ENCODE results near the gene PITPNM2.

Gene PITPNM2

GRCh38 chr12:123150744-123151456, at the start of gene PITPNM2:
Gene PITPNM2, minus strand, starts transcription at chr12:123151090. Its CDS starts 116,500 bp downstream, at chr12:123034590.
- DNase-seq (ENCODE audit: low read depth in 2 of 3, low spot score in 2 of 3), result peak; percentile 18 to 33 (median 27)

GRCh38 chr12:123200414-123200813, 49.5 kb upstream of the PITPNM2 start:
- no peak for DNase-seq (ENCODE audit: low read depth in 2 of 3, low spot score in 2 of 3)

- DNase-seq (ENCODE audit: low read depth in 2 of 3, low spot score in 2 of 3), result no peak
Measured at GRCh38 chr12:123199936-123200335, 49.0 kb upstream of the PITPNM2 start.

GRCh38 chr12:123187637-123188036, 36.7 kb upstream of the PITPNM2 start:
- DNase-seq (ENCODE audit: low read depth in 2 of 3, low spot score in 2 of 3), result no peak

GRCh38 chr12:123180171-123180570, 29.3 kb upstream of the PITPNM2 start:
- no peak for DNase-seq (ENCODE audit: low read depth in 2 of 3, low spot score in 2 of 3)

DNA sequence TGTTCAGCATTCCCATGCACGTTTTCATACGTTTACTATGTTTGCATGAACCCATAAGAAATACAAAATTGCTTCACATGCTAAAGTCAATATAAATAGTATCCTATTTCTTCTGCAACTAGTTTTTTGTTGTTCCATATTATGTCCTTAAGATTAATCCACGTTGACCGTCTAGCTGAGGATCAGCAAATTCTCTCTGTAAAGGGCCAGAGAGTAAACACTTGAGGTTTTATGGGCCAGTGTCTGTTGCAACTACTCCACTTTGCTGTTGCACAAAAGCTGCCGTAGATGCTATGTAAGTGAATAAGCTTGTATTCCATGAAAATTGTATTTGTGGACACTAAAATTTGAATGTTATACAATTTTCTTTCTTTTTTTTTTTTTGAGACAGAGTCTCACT, 21.1 kb upstream of the PITPNM2 start:
- no peak for DNase-seq (ENCODE audit: low read depth in 2 of 3, low spot score in 2 of 3)

GRCh38 chr12:123167329-123167728, 16.4 kb upstream of the PITPNM2 start:
- DNase-seq (ENCODE audit: low read depth in 2 of 3, low spot score in 2 of 3), result no peak

DNA sequence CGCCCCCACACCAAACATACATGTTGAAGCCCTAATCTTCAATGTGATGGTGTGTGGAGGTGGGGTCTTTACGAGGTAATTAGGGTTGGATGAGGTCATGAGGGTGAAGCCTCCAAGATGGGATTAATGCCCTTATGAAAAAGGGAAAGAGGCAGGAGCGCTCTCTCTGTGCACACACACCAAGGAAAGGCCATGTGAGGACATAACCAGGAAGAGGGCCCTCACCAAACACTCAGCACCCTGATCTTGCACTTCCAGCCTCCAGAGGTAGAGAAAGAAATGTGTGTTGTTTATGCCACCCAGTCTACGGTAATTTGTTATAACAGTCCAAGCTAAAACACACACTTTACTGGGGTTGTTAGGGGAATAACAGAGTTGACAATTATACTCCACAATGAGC, 14.6 kb upstream of the PITPNM2 start:
- DNase-seq (ENCODE audit: low read depth in 2 of 3, low spot score in 2 of 3), result no peak

DNA sequence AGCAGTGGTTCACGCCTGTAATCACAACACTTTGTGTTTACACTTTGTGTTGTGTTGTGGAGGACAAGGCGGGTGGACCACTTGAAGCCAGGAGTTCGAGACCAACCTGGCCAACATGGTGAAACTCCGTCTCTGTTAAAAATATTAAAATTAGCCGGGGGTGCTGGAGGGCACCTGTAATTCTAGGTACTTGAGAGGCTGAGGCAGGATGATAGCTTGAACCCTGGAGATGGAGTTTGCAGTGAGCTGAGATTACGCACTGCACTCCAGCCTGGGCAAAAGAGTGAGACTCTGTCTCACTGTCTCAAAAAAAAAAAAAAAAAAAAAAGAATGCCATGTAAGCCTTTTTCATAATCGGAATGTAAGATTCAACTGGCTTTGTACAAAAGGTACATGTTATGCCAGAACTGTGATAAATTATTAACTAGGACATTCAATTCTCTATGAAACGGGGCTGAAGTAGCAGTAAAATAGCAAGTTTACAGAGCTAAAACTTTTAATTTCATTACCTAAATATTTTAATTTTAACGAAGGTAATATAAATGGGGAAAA, 13.9 kb upstream of the PITPNM2 start:
- no peak for DNase-seq (ENCODE audit: low read depth in 2 of 3, low spot score in 2 of 3)

GRCh38 chr12:123164222-123164621, 13.3 kb upstream of the PITPNM2 start:
- no peak for DNase-seq (ENCODE audit: low read depth in 2 of 3, low spot score in 2 of 3)

GRCh38 chr12:123163227-123163626, 12.3 kb upstream of the PITPNM2 start:
- DNase-seq (ENCODE audit: low read depth in 2 of 3, low spot score in 2 of 3), result no peak

DNA sequence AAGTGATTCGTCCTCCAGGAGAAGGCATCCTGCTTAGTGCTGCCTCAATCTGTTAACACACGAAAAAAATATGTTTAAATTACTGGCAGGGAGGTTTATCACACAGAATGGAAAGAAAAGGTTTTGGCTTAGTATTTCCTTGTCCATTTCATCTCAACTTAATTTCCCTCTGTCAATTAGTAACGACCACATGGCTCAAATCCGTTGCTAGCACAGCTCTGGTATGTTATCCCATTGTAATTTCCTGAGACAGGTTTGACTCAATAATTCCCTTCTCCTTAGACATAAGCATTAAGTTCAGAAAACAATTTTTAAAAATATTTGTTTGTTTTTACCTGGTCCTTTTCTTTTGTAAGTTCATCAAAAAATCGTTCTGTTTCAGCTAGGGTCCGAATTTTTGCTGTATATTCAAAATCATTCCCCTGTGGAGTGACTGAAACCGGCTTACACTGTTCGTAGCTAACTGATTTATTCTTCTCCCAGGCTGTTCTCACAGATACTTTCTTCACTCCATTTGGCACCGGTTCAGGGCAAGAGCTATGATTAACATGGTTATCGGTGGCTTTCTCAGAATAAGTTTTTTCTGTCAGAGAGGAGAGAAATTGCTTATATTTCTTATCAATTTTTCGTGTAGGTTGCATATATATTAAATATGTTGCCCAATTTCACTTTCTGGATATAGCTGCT, 10.1 kb upstream of the PITPNM2 start:
- no peak for DNase-seq (ENCODE audit: low read depth in 2 of 3, low spot score in 2 of 3)

DNA sequence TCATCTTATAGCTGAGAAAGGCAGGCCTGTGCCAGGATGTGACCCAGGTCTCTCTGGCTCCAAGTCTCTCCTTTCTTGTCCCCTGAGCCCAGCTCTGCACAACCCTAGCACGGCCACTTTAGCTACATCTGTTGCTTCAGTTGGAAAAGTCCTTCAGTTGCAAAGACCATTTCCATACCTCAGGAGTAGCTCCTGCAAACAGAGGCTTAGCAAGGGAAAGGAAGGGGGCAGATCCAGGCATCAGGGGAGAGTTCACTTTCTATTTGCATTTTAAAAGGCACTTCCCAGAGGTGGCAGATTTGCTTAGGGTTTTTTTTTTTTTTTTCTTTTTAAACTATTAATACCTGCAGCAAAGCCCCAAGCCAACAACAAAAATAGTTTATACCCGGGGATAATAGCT, 3.0 kb upstream of the PITPNM2 start:
- DNase-seq (ENCODE audit: low read depth in 2 of 3, low spot score in 2 of 3), result no peak

GRCh38 chr12:123152833-123153232, 1.9 kb upstream of the PITPNM2 start:
- DNase-seq (ENCODE audit: low read depth in 2 of 3, low spot score in 2 of 3), result no peak

DNA sequence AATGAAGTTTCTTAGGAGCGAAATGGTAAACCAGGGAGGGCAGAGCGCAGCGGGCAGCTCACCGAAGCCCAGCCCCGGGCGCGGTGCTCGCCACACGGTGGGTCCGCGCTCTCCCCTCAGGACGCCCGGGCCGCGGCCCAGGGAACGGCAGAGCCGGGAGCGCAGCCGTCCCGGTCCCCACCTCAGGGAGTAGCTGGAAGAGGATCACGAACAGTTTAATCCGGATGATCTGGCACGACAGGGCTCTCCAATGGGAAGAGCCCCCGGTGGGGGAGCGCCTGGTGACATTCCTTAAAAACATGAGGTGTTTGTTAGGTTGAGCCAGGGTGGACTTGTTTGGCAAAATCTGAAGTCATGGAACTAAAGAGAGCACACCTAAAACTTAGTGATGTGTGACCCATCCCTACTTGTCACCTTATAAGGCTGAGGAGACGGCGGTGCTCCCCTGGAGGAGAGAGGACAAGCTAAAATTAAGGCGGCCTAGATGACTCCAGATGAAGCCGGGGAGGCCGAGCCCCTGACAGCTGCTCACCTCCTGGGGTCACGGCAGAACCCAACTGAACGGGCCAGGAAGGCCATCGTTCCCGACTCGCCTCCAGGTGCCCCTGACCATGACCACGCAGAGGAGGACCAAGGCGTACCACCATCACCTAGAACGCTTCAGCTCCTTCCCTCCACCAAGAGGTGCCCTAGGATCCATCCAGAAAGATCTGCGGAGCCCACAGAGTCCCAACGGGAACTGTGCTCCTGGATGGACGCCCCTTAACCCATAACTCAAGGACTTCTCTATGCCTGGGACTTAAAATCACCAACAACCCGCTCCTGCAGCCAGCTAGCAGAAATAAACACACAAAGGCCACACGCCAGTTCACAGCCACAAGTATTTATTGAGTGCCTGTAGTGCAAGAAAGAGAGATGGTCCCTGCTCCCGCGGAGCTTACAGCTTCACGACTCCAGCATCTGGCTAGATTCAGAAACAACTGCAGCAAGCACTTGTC, 866 bp upstream of the PITPNM2 start:
- DNase-seq (ENCODE audit: low read depth in 2 of 3, low spot score in 2 of 3), result no peak

- peak; percentile 10 to 29 (median 11) for DNase-seq (ENCODE audit: low read depth in 2 of 3, low spot score in 2 of 3)
Measured at GRCh38 chr12:123150275-123150743, 581 bp downstream of the PITPNM2 start.

- no peak for DNase-seq (ENCODE audit: low read depth in 2 of 3, low spot score in 2 of 3)
Measured at GRCh38 chr12:123149501-123150274, 1.2 kb downstream of the PITPNM2 start.

- DNase-seq (ENCODE audit: low read depth in 2 of 3, low spot score in 2 of 3), result no peak
Measured at GRCh38 chr12:123149088-123149487, 1.8 kb downstream of the PITPNM2 start.

DNA sequence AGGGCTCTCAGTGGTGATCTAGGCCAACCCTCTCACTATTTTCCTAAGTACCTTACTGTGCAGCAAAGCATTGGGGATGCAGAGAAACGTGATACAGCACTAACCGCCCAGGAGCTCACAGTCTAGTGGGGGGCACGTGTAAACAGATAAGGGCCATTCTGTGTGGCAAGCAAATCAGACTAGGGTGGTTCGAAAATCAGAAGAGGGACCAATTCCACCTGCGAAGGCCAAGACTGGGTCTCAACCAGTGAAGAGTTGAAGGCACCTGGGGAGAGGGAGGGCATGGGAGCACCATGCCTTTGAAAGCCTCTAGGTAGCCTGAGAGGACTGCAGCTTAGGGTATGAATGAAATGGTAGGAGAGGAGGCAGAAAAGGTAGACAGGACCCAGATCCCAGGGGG, 2.2 kb downstream of the PITPNM2 start:
- no peak for DNase-seq (ENCODE audit: low read depth in 2 of 3, low spot score in 2 of 3)

DNA sequence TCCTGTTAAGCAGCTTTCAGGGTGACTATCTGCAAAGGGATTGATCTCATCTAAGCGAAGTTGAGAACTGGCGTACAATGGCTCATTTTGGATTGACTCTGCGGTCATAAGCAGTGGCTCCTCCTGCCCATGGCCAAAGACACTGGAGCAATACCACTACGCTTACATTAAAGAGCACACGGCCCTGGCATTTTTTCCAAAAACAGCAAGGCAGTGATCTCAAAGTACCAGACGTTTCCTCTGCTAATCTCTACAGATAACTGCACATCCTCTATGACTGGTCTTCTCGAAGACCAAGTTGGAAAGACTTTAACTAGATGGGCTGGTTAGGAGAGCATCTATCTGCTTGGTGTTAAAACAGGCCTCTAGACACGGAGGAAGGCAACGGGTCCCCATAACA, 2.7 kb downstream of the PITPNM2 start:
- no peak for DNase-seq (ENCODE audit: low read depth in 2 of 3, low spot score in 2 of 3)
